Measurements from ENCODE around the gene GRM8.
A peak's percentile ranks its signal among the peaks of the same experiment; 100 is the strongest.

GRM8 gene

DNA sequence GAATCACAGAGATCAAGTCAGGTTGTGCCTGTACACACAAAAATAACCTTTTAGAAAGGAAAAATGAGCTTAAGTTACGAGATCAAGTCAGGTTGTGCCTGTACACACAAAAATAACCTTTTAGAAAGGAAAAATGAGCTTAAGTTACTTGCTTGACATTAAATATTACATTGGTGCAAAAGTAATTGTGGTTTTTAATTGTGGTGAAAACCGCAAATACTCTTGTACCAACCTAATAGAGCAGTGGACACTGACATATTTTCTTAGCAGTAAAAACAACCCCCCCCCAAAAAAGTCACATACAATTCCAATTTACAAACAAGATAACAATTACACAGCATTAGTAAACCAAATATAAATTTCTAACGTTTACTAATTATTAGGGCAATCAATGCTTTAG, 595.6 kb downstream of the GRM8 start:
- TF ChIP-seq CTCF (IDR thresholded peaks at IDR 0.05; ENCODE audit: insufficient read depth, low read depth, low read length, missing control alignments), result no peak
- H3K4me3 ChIP-seq (ENCODE audit: low read depth, low read length), result no peak overlapping the region
- no peak for DNase-seq (ENCODE audit: low read depth)

DNA sequence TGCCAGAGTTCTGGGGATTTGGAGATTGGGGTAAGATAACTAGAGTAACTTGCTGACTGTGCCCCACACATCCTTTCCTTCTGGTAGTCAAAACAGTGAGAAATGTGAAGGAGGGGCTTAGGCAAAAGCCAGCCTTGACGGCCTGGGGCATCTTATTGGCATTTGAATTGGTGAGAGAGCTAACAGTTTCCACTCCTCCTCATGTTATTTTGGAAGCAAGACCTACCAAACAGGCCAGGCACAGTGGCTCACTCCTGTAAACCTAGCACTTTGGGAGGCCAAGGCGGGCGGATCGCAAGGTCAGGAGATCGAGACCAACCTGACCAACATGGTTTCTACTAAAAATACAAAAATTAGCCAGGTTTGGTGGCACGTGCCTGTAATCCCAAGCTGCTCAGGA, 596.6 kb downstream of the GRM8 start:
- H3K4me3 ChIP-seq (ENCODE audit: low read depth, low read length), result no peak overlapping the region
- DNase-seq (ENCODE audit: low read depth), result no peak
- TF ChIP-seq CTCF (IDR thresholded peaks at IDR 0.05; ENCODE audit: insufficient read depth, low read depth, low read length, missing control alignments), result no peak

DNA sequence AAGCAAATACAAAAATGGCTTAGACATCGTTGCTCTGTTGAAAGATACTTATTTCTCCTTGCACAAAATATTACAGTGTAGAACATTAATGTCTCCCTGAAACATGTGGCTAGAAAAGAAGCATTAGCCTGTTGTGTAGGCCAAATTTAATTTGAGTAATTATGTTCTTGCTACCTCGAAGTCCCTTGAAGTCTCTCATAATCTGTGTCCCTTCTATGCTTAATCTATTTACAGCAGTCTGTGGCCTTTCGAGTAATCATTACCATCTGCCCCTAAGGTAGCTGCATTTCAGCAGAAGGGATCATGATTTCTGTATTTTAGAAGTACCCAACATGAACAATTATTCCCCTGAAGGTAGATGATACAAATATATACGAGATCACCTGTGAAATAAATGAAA, 615.2 kb downstream of the GRM8 start:
- no peak for DNase-seq (ENCODE audit: low read depth)
- no peak for TF ChIP-seq CTCF (IDR thresholded peaks at IDR 0.05; ENCODE audit: insufficient read depth, low read depth, low read length, missing control alignments)
- H3K4me3 ChIP-seq (ENCODE audit: low read depth, low read length), result no peak overlapping the region

- DNase-seq (ENCODE audit: low read depth), result no peak
- TF ChIP-seq CTCF (IDR thresholded peaks at IDR 0.05; ENCODE audit: insufficient read depth, low read depth, low read length, missing control alignments), result no peak
- no peak overlapping the region for H3K4me3 ChIP-seq (ENCODE audit: low read depth, low read length)
Observed at GRCh38 chr7:126635545-126635944, 617.2 kb downstream of the GRM8 start.

- TF ChIP-seq CTCF (IDR thresholded peaks at IDR 0.05; ENCODE audit: insufficient read depth, low read depth, low read length, missing control alignments), result peak; percentile 26
- peak; percentile 31 for DNase-seq (ENCODE audit: low read depth)
- H3K4me3 ChIP-seq (ENCODE audit: low read depth, low read length), result no peak overlapping the region
Observed at GRCh38 chr7:126608339-126608776, 644.4 kb downstream of the GRM8 start.

- no peak for TF ChIP-seq CTCF (IDR thresholded peaks at IDR 0.05; ENCODE audit: insufficient read depth, low read depth, low read length, missing control alignments)
- no peak for DNase-seq (ENCODE audit: low read depth)
Observed at GRCh38 chr7:126606331-126606730, 646.4 kb downstream of the GRM8 start.

DNA sequence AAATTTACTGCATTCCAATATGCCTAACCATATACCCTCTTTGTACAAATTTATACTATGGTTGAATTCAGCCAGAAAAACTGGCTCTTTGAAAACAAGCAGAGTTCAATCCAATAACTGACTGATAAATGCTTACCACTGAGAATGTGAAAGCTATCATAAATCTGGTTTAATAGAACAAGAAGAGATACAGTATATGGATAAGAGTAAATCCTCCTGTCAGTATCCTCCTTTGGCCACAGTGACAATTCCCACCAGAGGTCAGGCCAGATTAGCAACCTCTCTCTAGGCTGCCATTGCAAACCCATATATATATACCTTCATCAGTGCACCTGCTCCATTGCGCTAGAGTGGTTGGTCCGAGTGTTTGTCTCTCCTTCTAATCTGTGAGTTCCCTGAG, 647.2 kb downstream of the GRM8 start:
- no peak for TF ChIP-seq CTCF (IDR thresholded peaks at IDR 0.05; ENCODE audit: insufficient read depth, low read depth, low read length, missing control alignments)
- DNase-seq (ENCODE audit: low read depth), result no peak

More at GRCh38 chr7:126606331-126606730, 646.4 kb downstream of the GRM8 start:
- no peak overlapping the region for H3K4me3 ChIP-seq (ENCODE audit: low read depth, low read length)

More for the DNA sequence above, 647.2 kb downstream of the GRM8 start:
- no peak overlapping the region for H3K4me3 ChIP-seq (ENCODE audit: low read depth, low read length)
